Measurements from ENCODE around the gene OASL.

Gene OASL

GRCh38 chr12:120984351-120984898, 54.6 kb downstream of the OASL start:
- DNase-seq, result no peak

GRCh38 chr12:120983759-120984158, 55.3 kb downstream of the OASL start:
- DNase-seq, result no peak

- no peak for DNase-seq
Measured at GRCh38 chr12:120982659-120983058, 56.4 kb downstream of the OASL start.

- DNase-seq, result no peak
Measured at GRCh38 chr12:120981407-120981941, 57.6 kb downstream of the OASL start.

- no peak for DNase-seq
Measured at GRCh38 chr12:120980800-120981368, 58.2 kb downstream of the OASL start.

- DNase-seq, result no peak
Measured at GRCh38 chr12:120979862-120980696, 59.0 kb downstream of the OASL start.

- DNase-seq, result no peak
Measured at GRCh38 chr12:120979220-120979861, 59.7 kb downstream of the OASL start.

- DNase-seq, result no peak
Measured at GRCh38 chr12:120978296-120979219, 60.5 kb downstream of the OASL start, which contains the start of gene HNF1A. HNF1A (plus strand) TSS chr12:120978543; CDS start chr12:120978769, 226 bp downstream.

- DNase-seq, result no peak
Measured at GRCh38 chr12:120977531-120978295, 61.3 kb downstream of the OASL start.

GRCh38 chr12:120972870-120973543, 66.0 kb downstream of the OASL start:
- DNase-seq, result peak; percentile 61

- DNase-seq, result no peak
Measured at GRCh38 chr12:120971299-120972180, 67.5 kb downstream of the OASL start.

GRCh38 chr12:120970310-120970709, 68.7 kb downstream of the OASL start:
- DNase-seq, result no peak

All from NCI-H510A (cell line).